A549 treated with ZK216348 at 1 μM for 4 hours (cell line): ENCODE measurements around the gene TMX2. TPM values are rescaled to one million over a fixed set of nuclear protein-coding genes. Genes with fewer than 3 reads are reported as not detected.

Experiments used
- total RNA-seq: library from RNA; stranded (reverse); fragments of 200-300 nt; extraction: Qiagen RNA extraction; gene quantifications from 5 replicates; pipeline ENCODE4 v1.2.3, GENCODE V29; 2022; ENCODE audit warnings: low read depth

The TMX2 gene, protein sequence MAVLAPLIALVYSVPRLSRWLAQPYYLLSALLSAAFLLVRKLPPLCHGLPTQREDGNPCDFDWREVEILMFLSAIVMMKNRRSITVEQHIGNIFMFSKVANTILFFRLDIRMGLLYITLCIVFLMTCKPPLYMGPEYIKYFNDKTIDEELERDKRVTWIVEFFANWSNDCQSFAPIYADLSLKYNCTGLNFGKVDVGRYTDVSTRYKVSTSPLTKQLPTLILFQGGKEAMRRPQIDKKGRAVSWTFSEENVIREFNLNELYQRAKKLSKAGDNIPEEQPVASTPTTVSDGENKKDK
- 144 to 167 TPM (median 149 TPM) in 5 replicates for total RNA-seq

DNA sequence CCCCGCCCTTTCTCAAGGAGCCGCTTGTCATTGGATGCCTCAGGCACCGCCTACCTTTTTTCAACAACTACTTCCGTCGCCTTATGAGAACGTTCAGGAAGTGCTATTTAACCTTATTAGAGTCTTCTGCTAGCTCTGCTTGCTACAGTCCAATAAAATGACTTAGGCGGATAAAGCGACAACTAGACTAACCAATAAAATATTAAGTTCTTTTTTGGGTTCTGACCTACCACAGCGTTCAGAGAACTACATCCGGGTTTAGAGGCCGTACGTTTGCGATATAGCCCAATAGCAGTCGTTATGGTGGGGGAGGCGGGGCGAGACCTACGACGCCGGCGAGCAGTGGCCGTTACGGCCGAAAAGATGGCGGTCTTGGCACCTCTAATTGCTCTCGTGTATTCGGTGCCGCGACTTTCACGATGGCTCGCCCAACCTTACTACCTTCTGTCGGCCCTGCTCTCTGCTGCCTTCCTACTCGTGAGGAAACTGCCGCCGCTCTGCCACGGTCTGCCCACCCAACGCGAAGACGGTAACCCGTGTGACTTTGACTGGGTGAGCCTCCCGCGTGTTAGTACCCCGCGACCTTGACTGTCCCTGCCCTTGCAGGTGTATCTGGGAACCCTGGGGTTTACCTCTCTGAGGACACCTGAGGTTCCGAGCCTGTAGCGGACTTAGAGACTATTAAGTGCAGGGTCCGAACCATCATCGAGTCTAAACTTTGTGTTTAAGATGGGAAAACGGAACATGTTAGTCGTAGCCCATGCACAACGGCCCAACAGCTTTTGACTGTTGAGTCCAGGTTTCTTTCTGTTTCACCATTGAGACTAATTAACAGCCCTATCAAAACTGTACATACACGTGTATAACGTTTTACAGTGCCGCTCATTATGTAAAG, at the start of gene TMX2:
TSS of gene TMX2 (plus strand) at position 338 of the 895 bp plus-strand sequence. CDS start at position 364, 26 bp downstream.

DNA sequence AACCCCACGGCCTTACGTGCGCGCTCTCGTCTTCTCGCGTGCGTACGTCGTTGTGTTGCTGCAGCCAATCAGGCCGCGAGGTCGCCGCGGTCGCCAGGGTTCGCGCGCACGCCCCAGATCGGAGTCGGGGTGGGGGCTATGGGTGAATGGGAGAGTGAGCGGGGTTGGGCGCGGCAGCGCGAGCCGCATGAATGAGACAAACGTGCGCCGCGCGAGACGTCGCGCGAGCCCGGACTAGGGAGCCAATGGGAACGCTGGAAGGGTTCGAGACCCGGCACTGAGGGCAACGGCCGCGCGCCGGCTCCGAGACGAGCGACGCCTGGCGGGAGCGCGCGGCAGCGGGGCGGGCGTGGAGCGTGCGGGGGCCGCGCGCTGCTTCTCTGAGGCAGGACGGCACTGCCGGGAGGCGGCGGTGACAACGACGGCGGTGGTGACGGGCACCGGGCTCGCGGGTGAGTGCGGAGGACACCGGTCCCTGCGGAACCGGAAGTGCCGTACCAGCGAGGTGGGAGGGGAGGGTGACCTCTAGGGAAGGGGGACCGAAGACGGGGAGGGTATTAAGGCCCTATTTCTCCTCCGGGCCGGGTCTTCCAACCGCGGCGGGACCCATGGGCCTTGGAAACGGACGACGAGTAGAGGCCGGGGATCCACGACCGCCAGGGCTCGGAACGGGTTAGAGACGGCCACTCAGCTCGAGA, 44.5 kb upstream of the TMX2 start, which contains the start of gene ZDHHC5:
TSS of gene ZDHHC5 (plus strand) at position 379 of the 698 bp plus-strand sequence. CDS start 4,977 bp downstream, outside the sequence.

DNA sequence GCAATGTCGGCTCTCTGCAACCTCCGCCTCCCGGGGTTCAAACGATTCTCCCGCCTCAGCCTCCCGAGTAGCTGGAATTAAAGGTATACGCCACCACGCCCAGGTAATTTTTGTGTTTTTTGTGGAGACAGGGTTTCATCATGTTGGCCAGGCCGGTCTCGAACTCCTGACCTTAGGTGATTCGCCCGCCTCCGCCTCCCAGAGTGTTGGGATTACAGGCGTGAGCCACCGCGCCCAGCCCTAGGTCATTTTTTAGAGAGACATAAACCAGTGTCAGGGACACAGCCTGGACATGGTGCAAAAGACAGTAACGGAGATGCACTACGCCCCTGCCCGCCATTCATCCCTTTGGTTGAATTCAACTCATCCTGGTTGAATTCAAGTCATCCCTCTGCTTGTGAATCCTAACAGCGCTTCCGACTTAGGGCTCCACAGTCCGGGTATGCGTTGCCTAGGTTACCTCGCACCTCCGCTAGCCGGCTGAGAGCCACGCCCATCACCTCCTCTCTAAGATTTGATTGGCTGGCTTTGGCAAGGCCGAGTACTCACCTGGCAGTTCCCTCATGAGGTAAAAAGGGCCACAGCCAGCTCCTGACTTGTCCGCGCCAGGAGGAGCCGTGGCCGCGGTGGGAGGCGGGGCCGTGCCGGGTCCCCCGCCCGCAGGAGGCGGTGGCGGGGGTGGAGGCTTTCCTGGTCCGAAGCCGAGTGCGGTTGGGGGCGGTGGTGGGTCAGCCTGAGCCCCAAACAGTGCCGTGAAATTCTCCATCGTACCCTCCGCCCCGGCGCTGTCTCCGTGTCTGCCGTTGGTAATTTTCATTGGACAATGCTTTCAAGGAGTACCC, 758 bp upstream of the TMX2 start, which contains the start of gene MED19:
TSS of gene MED19 (minus strand) at position 802 of the 842 bp plus-strand sequence. CDS start at position 766, 36 bp downstream.

DNA sequence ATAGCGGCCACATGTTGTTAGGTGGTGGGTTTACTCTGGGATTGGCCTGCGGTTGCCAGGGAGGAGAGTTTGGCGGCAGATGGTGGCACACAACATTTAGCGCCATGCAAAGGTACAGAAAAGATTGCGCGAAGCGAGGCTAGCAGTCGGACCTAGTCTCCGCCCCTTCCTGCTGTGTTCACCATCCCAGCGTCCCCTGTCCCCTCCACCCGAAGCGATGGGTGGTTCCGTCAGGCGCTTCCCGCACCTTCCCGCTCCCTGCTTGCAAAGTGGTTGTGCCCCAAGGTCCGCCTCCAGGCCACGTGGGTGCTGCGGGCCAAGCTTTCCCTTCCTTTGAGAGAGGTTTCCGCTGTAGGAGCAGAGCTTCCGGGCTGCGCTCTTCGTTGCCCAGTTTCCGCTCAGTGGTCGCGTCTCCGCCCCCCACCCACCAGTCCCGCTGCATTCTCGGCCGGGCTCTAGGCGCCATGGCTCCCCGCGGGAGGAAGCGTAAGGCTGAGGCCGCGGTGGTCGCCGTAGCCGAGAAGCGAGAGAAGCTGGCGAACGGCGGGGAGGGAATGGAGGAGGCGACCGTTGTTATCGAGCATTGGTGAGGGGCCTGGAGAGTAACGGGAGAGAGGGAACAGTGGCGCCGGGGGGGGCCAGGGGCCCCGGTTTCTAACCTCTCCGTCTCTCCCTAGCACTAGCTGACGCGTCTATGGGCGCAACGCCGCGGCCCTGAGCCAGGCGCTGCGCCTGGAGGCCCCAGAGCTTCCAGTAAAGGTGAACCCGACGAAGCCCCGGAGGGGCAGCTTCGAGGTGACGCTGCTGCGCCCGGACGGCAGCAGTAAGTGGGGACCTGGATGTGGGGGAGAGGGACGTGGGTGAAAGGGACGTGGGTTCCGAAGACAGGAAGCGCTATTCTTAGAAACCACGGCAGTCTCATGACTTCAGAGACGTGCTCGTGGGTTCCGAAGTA, 29.0 kb downstream of the TMX2 start, which contains the start of gene SELENOH:
TSS of gene SELENOH (plus strand) at position 360 of the 955 bp plus-strand sequence. CDS start at position 465, 105 bp downstream.

DNA sequence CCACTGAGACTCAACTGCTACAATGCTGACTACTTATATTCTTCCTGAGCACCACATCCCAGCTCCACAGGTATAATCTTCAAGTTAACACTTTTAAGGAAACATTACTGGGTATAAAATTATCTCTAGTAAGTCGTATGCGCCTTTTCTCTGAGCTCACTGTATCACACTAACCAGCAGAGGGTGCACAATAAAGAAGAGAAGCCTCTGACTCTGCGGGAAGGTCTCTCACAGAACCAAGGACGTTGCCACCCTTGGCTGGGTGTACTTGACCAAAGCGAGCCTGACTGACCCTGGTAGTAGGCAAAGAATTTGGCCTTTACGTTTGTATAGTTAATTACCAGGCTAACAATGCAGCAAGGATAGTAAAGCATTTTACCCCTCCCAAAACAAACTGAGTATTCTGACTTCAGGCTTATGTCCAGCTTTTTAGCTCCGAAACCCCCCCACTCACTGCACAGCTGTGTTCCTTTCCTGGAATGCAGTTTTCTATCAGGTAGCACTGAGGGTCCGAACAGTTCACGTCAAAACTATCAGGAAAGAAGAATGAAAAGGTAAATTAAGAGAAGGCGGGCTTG, 39.4 kb downstream of the TMX2 start, which contains the start of gene BTBD18:
TSS of gene BTBD18 (minus strand) at position 144 of the 578 bp plus-strand sequence. CDS start 631 bp downstream, outside the sequence.

DNA sequence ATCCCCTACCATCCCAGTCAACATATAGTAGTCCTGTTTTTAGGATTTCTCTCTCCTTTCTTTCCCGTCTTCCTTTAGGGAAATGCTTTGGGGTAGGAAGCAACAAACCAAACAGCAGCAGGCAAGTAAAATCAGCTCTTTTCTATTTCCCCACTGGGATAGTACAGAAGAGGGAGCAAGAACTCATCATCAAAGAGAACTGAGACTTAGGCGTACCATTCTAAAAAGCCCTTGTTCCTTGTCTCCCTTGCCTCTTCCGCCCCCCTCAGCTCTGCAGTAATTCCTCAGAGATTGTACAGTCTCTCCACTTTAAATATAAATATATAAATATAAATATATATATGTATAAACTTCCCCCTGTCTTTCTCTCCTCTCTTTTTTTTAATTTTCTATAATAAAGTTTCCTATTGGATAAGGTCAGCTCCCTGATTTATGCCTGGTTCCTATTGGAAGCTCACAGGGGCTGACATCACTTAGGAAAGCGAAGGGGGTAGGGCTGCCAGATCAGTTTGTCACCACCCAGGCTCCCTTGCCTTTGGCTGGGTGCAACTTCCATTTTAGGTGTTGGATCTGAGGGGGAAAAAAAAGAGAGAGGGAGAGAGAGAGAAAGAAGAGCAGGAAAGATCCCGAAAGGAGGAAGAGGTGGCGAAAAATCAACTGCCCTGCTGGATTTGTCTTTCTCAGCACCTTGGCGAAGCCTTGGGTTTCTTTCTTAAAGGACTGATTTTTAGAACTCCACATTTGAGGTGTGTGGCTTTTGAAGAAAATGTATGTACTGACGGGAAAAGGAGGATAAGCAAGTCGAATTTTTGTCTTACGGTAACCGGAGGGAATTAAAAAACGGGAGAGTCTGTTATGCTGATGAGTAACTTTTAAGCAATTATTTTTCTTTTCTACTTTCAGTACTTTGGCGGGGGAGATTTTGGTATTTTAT, 49.2 kb downstream of the TMX2 start, which contains the start of gene CTNND1:
TSS of gene CTNND1 (plus strand) at position 502 of the 934 bp plus-strand sequence. CDS start 29,677 bp downstream, outside the sequence.

Other genes starting within 250 kb of the TMX2 start
- gene SLC43A1, start 196.9 kb upstream of the TMX2 start, total RNA-seq, result 2.1 to 3.7 TPM (median 2.9 TPM) in 5 replicates
- 147 to 188 TPM (median 152 TPM) in 5 replicates for gene TIMM10, start 181.8 kb upstream of the TMX2 start, total RNA-seq
- not detected in 5 replicates for gene SMTNL1, start 175.0 kb upstream of the TMX2 start, total RNA-seq
- 31.1 to 38.6 TPM (median 35.6 TPM) in 5 replicates for gene UBE2L6, start 144.9 kb upstream of the TMX2 start, total RNA-seq
- 0.21 to 0.85 TPM (median 0.42 TPM) in 5 replicates for gene SERPING1, start 114.9 kb upstream of the TMX2 start, total RNA-seq
- gene YPEL4, start 62.7 kb upstream of the TMX2 start, total RNA-seq, result 0.27 to 0.62 TPM (median 0.33 TPM) in 5 replicates
- gene CLP1, start 54.8 kb upstream of the TMX2 start, total RNA-seq, result 27.6 to 32.1 TPM (median 28.8 TPM) in 5 replicates
- gene ZDHHC5, start 44.5 kb upstream of the TMX2 start, total RNA-seq, result 69.4 to 79.6 TPM (median 72.6 TPM) in 5 replicates
- 27.6 to 35.8 TPM (median 33.7 TPM) in 5 replicates for gene MED19, start 378 bp upstream of the TMX2 start, total RNA-seq
- 87.5 to 157 TPM (median 137 TPM) in 5 replicates for gene SELENOH, start 28.9 kb downstream of the TMX2 start, total RNA-seq
- gene BTBD18, start 39.2 kb downstream of the TMX2 start, total RNA-seq, result not detected in 5 replicates
- 56.2 to 73.7 TPM (median 65.9 TPM) in 5 replicates for gene CTNND1, start 49.2 kb downstream of the TMX2 start, total RNA-seq